Keratinocyte (primary cell): ENCODE measurements around the gene ARHGAP5.

ENCODE experiments used
- EZH2 ChIP-seq: IDR thresholded peaks from one replicate; pipeline ENCODE4 v1.6.1; 2012; ENCODE audit warnings: inconsistent platforms, mild to moderate bottlenecking, low read length, moderate library complexity
- TF ChIP-seq, protein P1 (sequence below), 3 experiments: IDR thresholded peaks in 1 of 3; conservative IDR thresholded peaks in 1 of 3; optimal IDR thresholded peaks in 1 of 3; 2 replicates in 2 of 3; 3 replicates in 1 of 3; pipeline versions ENCODE3 to v1.5.1; 2011; ENCODE audit warnings: low read length in 3 of 3, mild to moderate bottlenecking in 3 of 3, moderate library complexity in 2 of 3, control low read depth in 1 of 3, inconsistent platforms in 1 of 3; ENCODE audit not compliant: insufficient read depth in 2 of 3; ENCODE audit errors: extremely low read depth in 1 of 3

DNA sequence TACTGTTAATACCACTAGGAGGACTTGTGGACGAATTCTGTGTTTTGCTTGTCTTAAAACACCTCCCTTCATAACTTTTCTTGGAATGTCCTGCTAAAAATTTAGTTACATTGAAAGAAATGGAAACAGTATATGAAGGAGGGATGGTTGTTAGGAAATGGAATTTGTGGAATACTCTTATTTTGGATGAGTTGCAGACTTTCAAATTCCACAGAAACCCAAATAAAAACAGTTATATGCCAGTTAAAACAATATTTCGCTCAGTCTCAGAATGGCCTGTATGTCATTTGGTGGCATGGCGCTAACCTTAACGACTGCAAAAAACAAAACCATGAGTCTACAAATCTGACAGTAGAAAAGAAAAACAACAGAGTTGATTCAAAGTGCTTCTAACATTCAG is 12.2 kb upstream of the ARHGAP5 start:
- TF ChIP-seq, protein P1, sequence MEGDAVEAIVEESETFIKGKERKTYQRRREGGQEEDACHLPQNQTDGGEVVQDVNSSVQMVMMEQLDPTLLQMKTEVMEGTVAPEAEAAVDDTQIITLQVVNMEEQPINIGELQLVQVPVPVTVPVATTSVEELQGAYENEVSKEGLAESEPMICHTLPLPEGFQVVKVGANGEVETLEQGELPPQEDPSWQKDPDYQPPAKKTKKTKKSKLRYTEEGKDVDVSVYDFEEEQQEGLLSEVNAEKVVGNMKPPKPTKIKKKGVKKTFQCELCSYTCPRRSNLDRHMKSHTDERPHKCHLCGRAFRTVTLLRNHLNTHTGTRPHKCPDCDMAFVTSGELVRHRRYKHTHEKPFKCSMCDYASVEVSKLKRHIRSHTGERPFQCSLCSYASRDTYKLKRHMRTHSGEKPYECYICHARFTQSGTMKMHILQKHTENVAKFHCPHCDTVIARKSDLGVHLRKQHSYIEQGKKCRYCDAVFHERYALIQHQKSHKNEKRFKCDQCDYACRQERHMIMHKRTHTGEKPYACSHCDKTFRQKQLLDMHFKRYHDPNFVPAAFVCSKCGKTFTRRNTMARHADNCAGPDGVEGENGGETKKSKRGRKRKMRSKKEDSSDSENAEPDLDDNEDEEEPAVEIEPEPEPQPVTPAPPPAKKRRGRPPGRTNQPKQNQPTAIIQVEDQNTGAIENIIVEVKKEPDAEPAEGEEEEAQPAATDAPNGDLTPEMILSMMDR (optimal IDR thresholded peaks at IDR 0.05 in 1 of 3, IDR thresholded peaks at IDR 0.05 in 1 of 3, conservative IDR thresholded peaks at IDR 0.05 in 1 of 3; ENCODE audit: extremely low read depth in 1 of 3, insufficient read depth in 2 of 3, low read length in 3 of 3) = no peak
- TF ChIP-seq EZH2 = no peak
